HL-60 (cell line): Measurements from ENCODE around the gene SEC22C.

Experiments used
- DNase-seq, 2 experiments: peaks; one replicate each; pipeline ENCODE4 v3.0.0-alpha.2; 2010 to 2020; ENCODE audit warnings: low read depth in 1 of 2, low spot score in 1 of 2
- H3K27ac ChIP-seq: fragments of 250-450 bp; sonication (Bioruptor Pico); replicated peaks from 2 replicates; pipeline ENCODE4 v1.5.1; 2020; ENCODE audit warnings: mild to moderate bottlenecking, moderate library complexity
- H3K27me3 ChIP-seq: fragments of 250-450 bp; sonication (Bioruptor Pico); 2 replicates; pipeline ENCODE4 v1.5.1; 2021; ENCODE audit warnings: mild to moderate bottlenecking, moderate library complexity; ENCODE audit not compliant: insufficient read depth, poor library complexity, severe bottlenecking
- H3K4me3 ChIP-seq: replicated peaks from 2 replicates; pipeline ENCODE4 v1.5.1; 2011; ENCODE audit warnings: mild to moderate bottlenecking, control low read depth, low read length; ENCODE audit not compliant: insufficient read depth
- CTCF ChIP-seq: IDR thresholded peaks from one replicate; pipeline ENCODE4 v1.5.1; 2011; ENCODE audit warnings: low read length, control low read depth, inconsistent platforms; ENCODE audit not compliant: insufficient read depth
- GABPA ChIP-seq: IDR thresholded peaks from 2 replicates; pipeline ENCODE4 v1.6.1; 2012; ENCODE audit warnings: low read depth
- POLR2AphosphoS5 ChIP-seq: IDR thresholded peaks from 2 replicates; pipeline ENCODE4 v1.6.1; 2012; ENCODE audit warnings: low read depth
- REST ChIP-seq: IDR thresholded peaks from 2 replicates; pipeline ENCODE4 v1.6.1; 2012; ENCODE audit warnings: low read depth; ENCODE audit not compliant: insufficient replicate concordance
- SPI1 ChIP-seq: IDR thresholded peaks from 2 replicates; pipeline ENCODE4 v1.6.1; 2012; ENCODE audit warnings: low read depth, mild to moderate bottlenecking, borderline replicate concordance

Gene SEC22C

GRCh38 chr3:42578054-42578453, 3.7 kb downstream of the SEC22C start:
- TF ChIP-seq CTCF = no peak
- Histone ChIP-seq H3K27ac (no peak overlapping the region), H3K4me3 (no peak overlapping the region), H3K27me3 (no peaks in the 10 kb centered on the region)
- no peak for DNase-seq

GRCh38 chr3:42575137-42575741, 6.5 kb downstream of the SEC22C start:
- no peak overlapping the region for H3K4me3 ChIP-seq
- H3K27me3 ChIP-seq = no peaks in the 10 kb centered on the region
- H3K27ac ChIP-seq = no peak overlapping the region
- TF ChIP-seq REST (no peak), POLR2AphosphoS5 (no peak), SPI1 (no peak), CTCF (no peak), GABPA (no peak)
- DNase-seq = no peak

- Histone ChIP-seq H3K27me3 (no peaks in the 10 kb centered on the region), H3K27ac (no peak overlapping the region), H3K4me3 (no peak overlapping the region)
- peak; percentile 34 for TF ChIP-seq CTCF
- TF ChIP-seq REST = no peak
- DNase-seq = peak in 1 of 2 experiments; percentile 47
Measured at GRCh38 chr3:42572278-42572677, 9.5 kb downstream of the SEC22C start.

- no peak for DNase-seq
- Histone ChIP-seq H3K27ac (no peak overlapping the region), H3K4me3 (no peak overlapping the region), H3K27me3 (no peaks in the 10 kb centered on the region)
- no peak for TF ChIP-seq GABPA
- no peak for TF ChIP-seq CTCF
- no peak for TF ChIP-seq REST
- no peak for TF ChIP-seq POLR2AphosphoS5
- TF ChIP-seq SPI1 = no peak
Measured at GRCh38 chr3:42569593-42570142, 12.1 kb downstream of the SEC22C start.
